ENCODE data around the gene GPI. TPM values are rescaled to one million over a fixed set of nuclear protein-coding genes. Genes with fewer than 3 reads are reported as not detected.
A peak's percentile ranks its signal among the peaks of the same experiment; 100 is the strongest.

The GPI gene
- total and polyA plus RNA-seq, 9 of the 15 experiments (the other 6 are each of a cell fraction or from before 2014, with no cell fraction given), result 88.3 to 358 (median 122) TPM

DNA sequence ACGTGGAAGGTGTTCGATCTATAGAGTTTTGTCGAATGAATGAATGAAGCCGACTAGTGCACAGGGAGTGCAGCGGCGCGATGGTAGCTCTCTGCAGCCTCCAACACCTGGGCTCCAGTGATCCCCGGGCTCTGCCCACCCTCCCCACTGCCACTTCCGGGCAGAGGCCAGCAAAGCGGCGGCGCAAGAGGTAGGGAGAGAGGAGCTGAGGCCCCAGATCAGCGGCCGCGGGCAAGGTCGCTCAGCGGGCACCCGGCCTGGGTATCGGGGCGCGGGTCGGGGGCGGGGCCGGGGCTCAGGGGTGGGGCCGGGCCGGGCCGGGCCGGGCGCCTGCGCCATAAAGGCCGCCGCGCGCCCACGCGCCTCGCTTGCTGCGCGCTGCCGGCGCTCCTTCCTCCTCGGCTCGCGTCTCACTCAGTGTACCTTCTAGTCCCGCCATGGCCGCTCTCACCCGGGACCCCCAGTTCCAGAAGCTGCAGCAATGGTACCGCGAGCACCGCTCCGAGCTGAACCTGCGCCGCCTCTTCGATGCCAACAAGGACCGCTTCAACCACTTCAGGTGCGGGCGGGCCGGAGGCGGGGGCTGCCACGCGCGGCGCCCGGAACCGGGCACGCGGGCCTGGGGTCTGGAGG lies at the start of gene GPI (continued):
- TF ChIP-seq CCAR2 (IDR thresholded peaks at IDR 0.05; ENCODE audit: low read depth, low read length), result no peak
- TF ChIP-seq EP400 (IDR thresholded peaks at IDR 0.05), result no peak; the same call in 1 of the 2 replicates
- TF ChIP-seq ID3 (CRISPR knock-in tag; IDR thresholded peaks at IDR 0.05), result no peak
- no peak for TF ChIP-seq ID3 (tag; IDR thresholded peaks at IDR 0.05)
- peak; percentile 37; the same call in 1 of the 2 replicates for TF ChIP-seq ZBTB7A (IDR thresholded peaks at IDR 0.05; ENCODE audit: borderline replicate concordance, control insufficient read depth, low read depth, low read length)
- no peak for TF ChIP-seq CREBBP (IDR thresholded peaks at IDR 0.05; ENCODE audit: low read depth, low read length)
- peak; percentile 85 for TF ChIP-seq KDM5B (IDR thresholded peaks at IDR 0.05; ENCODE audit: insufficient replicate concordance, low read depth, low read length)
- TF ChIP-seq RB1 (IDR thresholded peaks at IDR 0.05; ENCODE audit: low read depth), result peak; percentile 59
- no peak for TF ChIP-seq ZNF699 (CRISPR knock-in tag; IDR thresholded peaks at IDR 0.05; ENCODE audit: insufficient replicate concordance)
- TF ChIP-seq NR0B1 (IDR thresholded peaks at IDR 0.05; ENCODE audit: partially characterized antibody), result no peak
- TF ChIP-seq MCM3 (IDR thresholded peaks at IDR 0.05), result no peak
- peak; percentile 83 for TF ChIP-seq ZNF24 (IDR thresholded peaks at IDR 0.05)
- TF ChIP-seq ZFP30 (CRISPR knock-in tag; IDR thresholded peaks at IDR 0.05; ENCODE audit: borderline replicate concordance), result no peak
- TF ChIP-seq, protein P1, sequence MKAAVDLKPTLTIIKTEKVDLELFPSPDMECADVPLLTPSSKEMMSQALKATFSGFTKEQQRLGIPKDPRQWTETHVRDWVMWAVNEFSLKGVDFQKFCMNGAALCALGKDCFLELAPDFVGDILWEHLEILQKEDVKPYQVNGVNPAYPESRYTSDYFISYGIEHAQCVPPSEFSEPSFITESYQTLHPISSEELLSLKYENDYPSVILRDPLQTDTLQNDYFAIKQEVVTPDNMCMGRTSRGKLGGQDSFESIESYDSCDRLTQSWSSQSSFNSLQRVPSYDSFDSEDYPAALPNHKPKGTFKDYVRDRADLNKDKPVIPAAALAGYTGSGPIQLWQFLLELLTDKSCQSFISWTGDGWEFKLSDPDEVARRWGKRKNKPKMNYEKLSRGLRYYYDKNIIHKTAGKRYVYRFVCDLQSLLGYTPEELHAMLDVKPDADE (conservative IDR thresholded peaks at IDR 0.05; ENCODE audit: control insufficient read depth, low read depth, low read length), result peak; percentile 74; the same call in 1 of the 2 replicates
- no peak for TF ChIP-seq MCM5 (IDR thresholded peaks at IDR 0.05; ENCODE audit: low read depth)
- no peak for TF ChIP-seq ZNF561 (CRISPR knock-in tag; conservative IDR thresholded peaks at IDR 0.05)
- no peak for TF ChIP-seq ZEB2 (IDR thresholded peaks at IDR 0.05)
- TF ChIP-seq ZNF212 (CRISPR knock-in tag; IDR thresholded peaks at IDR 0.05), result no peak
- TF ChIP-seq ATF6 (CRISPR knock-in tag; IDR thresholded peaks at IDR 0.05), result no peak
- no peak for TF ChIP-seq BRF1 (IDR thresholded peaks at IDR 0.05; ENCODE audit: borderline replicate concordance, extremely low read depth, insufficient read length)
- no peak for TF ChIP-seq BDP1 (IDR thresholded peaks at IDR 0.05; ENCODE audit: insufficient read depth, insufficient read length)
- no peak for TF ChIP-seq ZNF766 (CRISPR knock-in tag; conservative IDR thresholded peaks at IDR 0.05)
- TF ChIP-seq MYBL2 (IDR thresholded peaks at IDR 0.05; ENCODE audit: low read depth), result no peak
- TF ChIP-seq MYBL2 (CRISPR knock-in tag; IDR thresholded peaks at IDR 0.05; ENCODE audit: borderline replicate concordance), result no peak
- peak; percentile 46; the same call in 1 of the 2 replicates for TF ChIP-seq MYC (IDR thresholded peaks at IDR 0.05; ENCODE audit: low read depth, low read length)
- no peak for TF ChIP-seq MYC (CRISPR knock-in tag; IDR thresholded peaks at IDR 0.05; ENCODE audit: borderline replicate concordance, low read depth)

All from K562 (cell line).